MCF 10A (cell line): ENCODE data around the gene ETFDH. TPM values are rescaled to one million over a fixed set of nuclear protein-coding genes. Genes with fewer than 3 reads are reported as not detected.

ENCODE experiments used
- BruUV-seq: library from RNA; stranded (reverse); fragments of 400-500 nt; replicated peaks from 2 replicates; lab custom pipeline; 2021; lab: Mats Ljungman, UMichigan
- CTCF ChIA-PET: fragments of 300-600 bp; sonication (Branson Sonifier 250); formaldehyde crosslinking; extraction: SDS; loops from one replicate; lab custom pipeline; 2021; ENCODE audit warnings: antibody characterized with exemption, inconsistent platforms; lab: Yijun Ruan, JAX
- POLR2A ChIA-PET: fragments of 300-600, 350-650 bp; sonication (Branson Sonifier 250); formaldehyde crosslinking; extraction: SDS; loops from one replicate; lab custom pipeline; 2020; ENCODE audit warnings: antibody characterized with exemption, inconsistent platforms; lab: Yijun Ruan, JAX
- DNase-seq: peaks from one replicate; pipeline ENCODE4 v3.0.0-alpha.2; 2018; ENCODE audit not compliant: unreplicated experiment
- H3K27ac Mint-ChIP-seq: one replicate; pipeline ENCODE4 v1.8.0; 2022; ENCODE audit warnings: mild to moderate bottlenecking, low read depth, mixed read lengths; ENCODE audit not compliant: unreplicated experiment
- H3K27me3 Mint-ChIP-seq: one replicate; pipeline ENCODE4 v1.8.0; 2022; ENCODE audit warnings: mixed read lengths; ENCODE audit not compliant: insufficient read depth, unreplicated experiment
- H3K36me3 Mint-ChIP-seq: one replicate; pipeline ENCODE4 v1.8.0; 2022; ENCODE audit warnings: mild to moderate bottlenecking, moderate library complexity, mixed read lengths; ENCODE audit not compliant: insufficient read depth, unreplicated experiment
- H3K4me1 Mint-ChIP-seq: one replicate; pipeline ENCODE4 v1.8.0; 2022; ENCODE audit warnings: mixed read lengths; ENCODE audit not compliant: insufficient read depth, unreplicated experiment
- H3K4me3 Mint-ChIP-seq: one replicate; pipeline ENCODE4 v1.8.0; 2022; ENCODE audit warnings: mild to moderate bottlenecking, moderate library complexity, mixed read lengths; ENCODE audit not compliant: unreplicated experiment
- H3K9me3 Mint-ChIP-seq: one replicate; pipeline ENCODE4 v1.8.0; 2022; ENCODE audit warnings: mixed read lengths; ENCODE audit not compliant: unreplicated experiment
- CTCF ChIP-seq: fragments of 200-600 bp; IDR thresholded peaks from one replicate; pipeline ENCODE4 v1.8.0; 2022; ENCODE audit warnings: antibody characterized with exemption, mild to moderate bottlenecking; ENCODE audit not compliant: unreplicated experiment
- intact Hi-C: fragments of 100-400 bp; cut with micrococcal nuclease; formaldehyde crosslinking; loops from 2 replicates; pipeline ENCODE4 v1.14.1; 2022
- total RNA-seq: library from RNA; stranded (reverse); gene quantifications from 2 replicates; pipeline ENCODE4 v1.2.3, GENCODE V29; 2022

Gene ETFDH
- total RNA-seq, 1 experiment from 2014 or later = 19.2 TPM

- intact Hi-C loops = no loop called here
- no peaks in the 10 kb centered on the region for H3K27me3 Mint-ChIP-seq
- no peaks in the 10 kb centered on the region for H3K9me3 Mint-ChIP-seq
- H3K4me1 Mint-ChIP-seq = no peaks in the 10 kb centered on the region
- DNase-seq = peak; percentile 32
- TF ChIP-seq CTCF = no peak
- CTCF ChIA-PET = interaction anchor here (0.6 to 1.1 kb wide), 3 partner anchors 321 to 378 kb away, joined by 3 to 4 read pairs (median 3); no protein-coding TSS in a partner anchor
- no TSS peak for BruUV-seq
- H3K4me3 Mint-ChIP-seq = no peak overlapping the region
- no peak overlapping the region for H3K27ac Mint-ChIP-seq
- POLR2A ChIA-PET = no interaction called here
- peaks cover 5% of the 10 kb centered on the region for H3K36me3 Mint-ChIP-seq
These were observed 41.2 kb upstream of the ETFDH start for GRCh38 chr4:158630893-158631292.

- POLR2A ChIA-PET = no interaction called here
- BruUV-seq = no TSS peak
- intact Hi-C loops = no loop called here
- H3K4me3 Mint-ChIP-seq = no peak overlapping the region
- TF ChIP-seq CTCF = no peak
- no peak for DNase-seq
- CTCF ChIA-PET = no interaction called here
- H3K27me3 Mint-ChIP-seq = no peaks in the 10 kb centered on the region
- H3K9me3 Mint-ChIP-seq = no peaks in the 10 kb centered on the region
- no peak overlapping the region for H3K27ac Mint-ChIP-seq
- no peaks in the 10 kb centered on the region for H3K4me1 Mint-ChIP-seq
- H3K36me3 Mint-ChIP-seq = no peaks in the 10 kb centered on the region
These were observed 35.5 kb upstream of the ETFDH start for GRCh38 chr4:158636619-158637018.

GRCh38 chr4:158644356-158644755, 27.7 kb upstream of the ETFDH start:
- no peaks in the 10 kb centered on the region for H3K36me3 Mint-ChIP-seq
- BruUV-seq = no TSS peak
- no peaks in the 10 kb centered on the region for H3K27me3 Mint-ChIP-seq
- POLR2A ChIA-PET = no interaction called here
- no peak overlapping the region for H3K27ac Mint-ChIP-seq
- H3K9me3 Mint-ChIP-seq = no peaks in the 10 kb centered on the region
- H3K4me3 Mint-ChIP-seq = no peak overlapping the region
- TF ChIP-seq CTCF = no peak
- intact Hi-C loops = no loop called here
- DNase-seq = no peak
- CTCF ChIA-PET = interaction anchor here (1.2 to 1.3 kb wide), 2 partner anchors 19 to 388 kb away, joined by 3 to 5 read pairs; no protein-coding TSS in a partner anchor
- no peaks in the 10 kb centered on the region for H3K4me1 Mint-ChIP-seq

- ChIA-PET POLR2A (no interaction called here), CTCF (interaction anchor here (1.2 to 1.3 kb wide), 2 partner anchors 20 to 389 kb away, joined by 3 to 5 read pairs; no protein-coding TSS in a partner anchor)
- Mint-ChIP-seq H3K36me3 (no peaks in the 10 kb centered on the region), H3K4me1 (no peaks in the 10 kb centered on the region), H3K27me3 (no peaks in the 10 kb centered on the region), H3K4me3 (no peak overlapping the region), H3K9me3 (peaks cover 2% of the 10 kb centered on the region), H3K27ac (no peak overlapping the region)
- BruUV-seq = no TSS peak
- intact Hi-C loops = no loop called here
- no peak for DNase-seq
- TF ChIP-seq CTCF = no peak
These were observed 27.3 kb upstream of the ETFDH start for GRCh38 chr4:158644760-158645159.
